SH-SY5Y (cell line): ENCODE measurements around the gene GUSB.

Experiments used
- GATA2 ChIP-seq: IDR thresholded peaks from 2 replicates; pipeline ENCODE4 v1.6.1; 2011; ENCODE audit warnings: mild to moderate bottlenecking, low read depth, low read length
- GATA3 ChIP-seq: IDR thresholded peaks from 2 replicates; pipeline ENCODE4 v1.6.1; 2011; ENCODE audit warnings: low read depth, mild to moderate bottlenecking, low read length, moderate library complexity

DNA sequence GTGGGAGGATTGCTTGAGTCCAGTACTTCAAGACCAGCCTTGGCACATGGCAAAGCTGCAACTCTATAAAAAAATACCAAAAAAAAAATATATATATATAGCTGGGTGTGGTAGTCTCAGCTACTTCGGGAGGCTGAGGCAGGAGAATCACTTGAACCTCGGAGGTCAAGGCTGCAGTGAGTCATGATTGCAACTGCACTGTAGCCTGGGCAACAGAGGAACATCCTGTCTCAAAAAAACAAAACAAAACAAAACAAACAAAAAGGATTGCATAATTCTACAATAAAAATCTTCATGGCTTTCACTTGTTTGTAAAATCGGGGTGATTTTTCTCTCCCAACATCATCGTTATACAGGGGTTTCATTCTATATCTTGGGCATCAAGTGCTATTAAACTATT, 35.1 kb downstream of the GUSB start:
- TF ChIP-seq GATA3 (no peak), GATA2 (no peak)
